K562 (cell line): ENCODE data around the gene KCNQ2. TPM values are rescaled to one million over a fixed set of nuclear protein-coding genes. Genes with fewer than 3 reads are reported as not detected.

Source experiments
- ARHGAP35 ChIP-seq: fragments of 450-650 bp; IDR thresholded peaks from 2 replicates; pipeline ENCODE4 v1.6.1; 2018; ENCODE audit not compliant: partially characterized antibody
- ARID1B ChIP-seq: fragments of 450-650 bp; IDR thresholded peaks from 2 replicates; pipeline ENCODE4 v1.6.1; 2016; ENCODE audit warnings: antibody characterized with exemption, mild to moderate bottlenecking, inconsistent platforms
- CBFB ChIP-seq: sonication (generic); formaldehyde crosslinking; IDR thresholded peaks from 2 replicates; pipeline ENCODE4 v1.4.0; 2020; ENCODE audit warnings: mild to moderate bottlenecking, missing genetic modification reagents
- CLOCK ChIP-seq: fragments of 250-450 bp; sonication (Bioruptor Pico); IDR thresholded peaks from 2 replicates; pipeline ENCODE4 v1.4.0; 2020; ENCODE audit warnings: mild to moderate bottlenecking, moderate library complexity, borderline replicate concordance
- CREB1 ChIP-seq, 2 experiments: sonication (generic) in 1 of 2; formaldehyde crosslinking in 1 of 2; IDR thresholded peaks; 2 replicates each; pipeline versions ENCODE4 v1.6.1 to v1.8.0; 2012 to 2022; ENCODE audit warnings: inconsistent platforms in 1 of 2, mild to moderate bottlenecking in 1 of 2, missing genetic modification reagents in 1 of 2, moderate library complexity in 1 of 2
- IRF1 ChIP-seq: sonication (generic); formaldehyde crosslinking; IDR thresholded peaks from 2 replicates; pipeline ENCODE4 v1.8.0; 2022; ENCODE audit warnings: missing genetic modification reagents, mild to moderate bottlenecking, borderline replicate concordance
- MTA3 ChIP-seq: fragments of 450-650 bp; formaldehyde crosslinking; IDR thresholded peaks from 2 replicates; pipeline ENCODE4 v1.6.1; 2017; ENCODE audit warnings: mild to moderate bottlenecking, borderline replicate concordance
- NUFIP1 ChIP-seq: fragments of 450-650 bp; IDR thresholded peaks from 2 replicates; pipeline ENCODE4 v1.6.1; 2018; ENCODE audit not compliant: partially characterized antibody
- PHB2 ChIP-seq: fragments of 450-650 bp; IDR thresholded peaks from 2 replicates; pipeline ENCODE4 v1.6.1; 2017; ENCODE audit warnings: low read depth
- SETDB1 ChIP-seq: IDR thresholded peaks from one replicate; pipeline ENCODE4 v1.6.1; 2012; ENCODE audit warnings: low read length, control low read depth, inconsistent platforms
- U2AF1 ChIP-seq: fragments of 200-400 bp; formaldehyde crosslinking; optimal IDR thresholded peaks from 2 replicates; pipeline ENCODE3; 2017; ENCODE audit warnings: mild to moderate bottlenecking, low read depth, low read length, moderate library complexity
- UBTF ChIP-seq, 2 experiments: IDR thresholded peaks; 2 replicates each; pipeline ENCODE4 v1.6.1; 2012; ENCODE audit warnings: improper control_type of control experiment in 2 of 2, low read depth in 2 of 2, low read length in 2 of 2, borderline replicate concordance in 1 of 2
- ZC3H11A ChIP-seq: IDR thresholded peaks from 2 replicates; pipeline ENCODE4 v1.6.1; 2012; ENCODE audit warnings: low read depth, low read length, improper control_type of control experiment
- ZNF436 ChIP-seq: fragments of 250-450, 450-650 bp; sonication (Bioruptor Pico); formaldehyde crosslinking; IDR thresholded peaks from 2 replicates; pipeline ENCODE4 v1.7.0; 2020; ENCODE audit warnings: mild to moderate bottlenecking
- ZNF561 ChIP-seq: fragments of 450-650 bp; formaldehyde crosslinking; conservative IDR thresholded peaks from 2 replicates; pipeline ENCODE4 v1.4.0; 2020; ENCODE audit warnings: mild to moderate bottlenecking, moderate library complexity
- ZNF780A ChIP-seq: fragments of 250-450 bp; sonication (Bioruptor Pico); IDR thresholded peaks from 2 replicates; pipeline ENCODE4 v1.5.0; 2021; ENCODE audit warnings: mild to moderate bottlenecking
- ZNF79 ChIP-seq: fragments of 250-450 bp; sonication (Bioruptor Pico); IDR thresholded peaks from 2 replicates; pipeline ENCODE4 v1.4.0; 2020; ENCODE audit warnings: low read depth, mild to moderate bottlenecking, moderate library complexity
- polyA plus RNA-seq, 8 experiments: library from polyadenylated mRNA; depleted of rRNA in 4 of 8; stranded (reverse) in 5 of 8; unstranded in 3 of 8; fragments of >200 nt; fragmentation: Nextera tagmentation in 2 of 8; fragmentation: Illumina TruSeq in 1 of 8; extraction: Ambion mirVana in 2 of 8; extraction: Trizol in 1 of 8; gene quantifications; 2 replicates each; pipeline versions ENCODE4 v1.2.1 to v1.2.3, GENCODE V29; 2011 to 2014; ENCODE audit warnings: inconsistent platforms in 1 of 8, missing spikeins in 1 of 8
- total RNA-seq, 7 experiments: library from RNA; depleted of rRNA in 6 of 7; stranded (reverse); fragments of >200 nt in 6 of 7; fragmentation: Illumina TruSeq in 2 of 7; extraction: Trizol in 2 of 7; gene quantifications; 2 replicates each; pipeline versions ENCODE4 v1.2.1 to v1.2.3, GENCODE V29; 2011 to 2021; ENCODE audit warnings: low replicate concordance in 1 of 7

Gene KCNQ2
- total and polyA plus RNA-seq, 9 of the 15 experiments (the other 6 are each of a cell fraction or from before 2014, with no cell fraction given) = 0.13 to 0.16 TPM; not detected in 7

GRCh38 chr20:63434599-63435378 lies 37.7 kb downstream of the KCNQ2 start (continued):
- no peak for TF ChIP-seq CLOCK (CRISPR knock-in tag)
- no peak for TF ChIP-seq NUFIP1
- no peak for TF ChIP-seq ZNF780A (CRISPR knock-in tag)
- TF ChIP-seq ARHGAP35 = no peak
- no peak for TF ChIP-seq IRF1 (CRISPR knock-in tag)
- TF ChIP-seq CBFB (CRISPR knock-in tag) = 0 out of 2 replicates have a peak, but pooled peaks have one; percentile 59
- TF ChIP-seq UBTF (IDR thresholded peaks at IDR 0.05; ENCODE audit: borderline replicate concordance in 1 of 2, low read depth in 2 of 2, low read length in 2 of 2) = no peak
- no peak for TF ChIP-seq ZNF436 (CRISPR knock-in tag)
- TF ChIP-seq ZNF561 (CRISPR knock-in tag) = no peak
- no peak for TF ChIP-seq ZNF79 (CRISPR knock-in tag)
- TF ChIP-seq ARID1B = no peak
- TF ChIP-seq U2AF1 = no peak
- no peak for TF ChIP-seq ZC3H11A
- no peak for TF ChIP-seq PHB2
- TF ChIP-seq MTA3 = no peak
- TF ChIP-seq SETDB1 = no peak
- TF ChIP-seq CREB1 (IDR thresholded peaks at IDR 0.05) = no peak
- peak; percentile 54; the same call in 1 of the 2 replicates for TF ChIP-seq CREB1 (CRISPR knock-in tag; IDR thresholded peaks at IDR 0.05)
